NCI-H460 (cell line): ENCODE measurements around the gene LAMA1. TPM values are rescaled to one million over a fixed set of nuclear protein-coding genes. Genes with fewer than 3 reads are reported as not detected.

Source experiments
- DNase-seq: peaks from one replicate; pipeline ENCODE4 v3.0.0-alpha.2; 2016; ENCODE audit warnings: low read depth; ENCODE audit errors: extremely low read depth
- total RNA-seq: library from RNA; depleted of rRNA; stranded (reverse); fragments of >200 nt; shearing (Covaris generic); gene quantifications from 2 replicates; pipeline ENCODE4 v1.2.3, GENCODE V29; 2014

The LAMA1 gene
- total RNA-seq, 1 experiment from 2014 or later = 222 TPM

- no peak for DNase-seq
These were observed 61.6 kb downstream of the LAMA1 start for GRCh38 chr18:7056026-7056425.

- DNase-seq = no peak
These were observed 67.6 kb downstream of the LAMA1 start for GRCh38 chr18:7049951-7050350.

GRCh38 chr18:7048081-7048480 is 69.5 kb downstream of the LAMA1 start:
- peak; percentile 88 for DNase-seq

GRCh38 chr18:7047336-7047735 is 70.3 kb downstream of the LAMA1 start:
- peak; percentile 58 for DNase-seq

- peak; percentile 97 for DNase-seq
These were observed 79.2 kb downstream of the LAMA1 start for GRCh38 chr18:7038330-7038851.

GRCh38 chr18:7037470-7037869 is 80.1 kb downstream of the LAMA1 start:
- DNase-seq = no peak

- DNase-seq = no peak
These were observed 81.8 kb downstream of the LAMA1 start for GRCh38 chr18:7035807-7036206.

- no peak for DNase-seq
These were observed 82.7 kb downstream of the LAMA1 start for GRCh38 chr18:7034924-7035323.

GRCh38 chr18:7032537-7032936 is 85.1 kb downstream of the LAMA1 start:
- no peak for DNase-seq

- DNase-seq = no peak
These were observed 89.0 kb downstream of the LAMA1 start for GRCh38 chr18:7028625-7029024.

GRCh38 chr18:7025194-7025593 is 92.4 kb downstream of the LAMA1 start:
- no peak for DNase-seq

GRCh38 chr18:7023581-7023980 is 94.0 kb downstream of the LAMA1 start:
- no peak for DNase-seq

- DNase-seq = no peak
These were observed 94.5 kb downstream of the LAMA1 start for GRCh38 chr18:7023063-7023580.

GRCh38 chr18:7021994-7022840 is 95.4 kb downstream of the LAMA1 start:
- DNase-seq = peak; percentile 63

GRCh38 chr18:7020995-7021777 is 96.4 kb downstream of the LAMA1 start:
- no peak for DNase-seq

- no peak for DNase-seq
These were observed 100.6 kb downstream of the LAMA1 start for GRCh38 chr18:7017013-7017412.

- DNase-seq = no peak
These were observed 106.5 kb downstream of the LAMA1 start for GRCh38 chr18:7011142-7011541.

GRCh38 chr18:7004009-7004408 is 113.6 kb downstream of the LAMA1 start:
- no peak for DNase-seq

- no peak for DNase-seq
These were observed 115.5 kb downstream of the LAMA1 start for GRCh38 chr18:7002107-7002506.

- no peak for DNase-seq
These were observed 117.0 kb downstream of the LAMA1 start for GRCh38 chr18:7000484-7001096.

- DNase-seq = no peak
These were observed 119.8 kb downstream of the LAMA1 start for GRCh38 chr18:6997808-6998207.
